Glomerular visceral epithelial cell (primary cell): ENCODE results near the gene CHCHD1.
A peak's percentile ranks its signal among the peaks of the same experiment; 100 is the strongest.
"Not testable (repeated sequence)": the region's sequence is repeated elsewhere in the genome, so short reads cannot be mapped to it uniquely, and the experiment has no call there.

Experiments
- DNase-seq: peaks from one replicate; pipeline ENCODE4 v3.0.0-alpha.2; 2016; ENCODE audit errors: extremely low spot score

The CHCHD1 gene

GRCh38 chr10:73813333-73813732 lies 31.5 kb downstream of the CHCHD1 start:
- no peak for DNase-seq

- DNase-seq, result no peak
These were observed 32.5 kb downstream of the CHCHD1 start for GRCh38 chr10:73814276-73814895.

DNA sequence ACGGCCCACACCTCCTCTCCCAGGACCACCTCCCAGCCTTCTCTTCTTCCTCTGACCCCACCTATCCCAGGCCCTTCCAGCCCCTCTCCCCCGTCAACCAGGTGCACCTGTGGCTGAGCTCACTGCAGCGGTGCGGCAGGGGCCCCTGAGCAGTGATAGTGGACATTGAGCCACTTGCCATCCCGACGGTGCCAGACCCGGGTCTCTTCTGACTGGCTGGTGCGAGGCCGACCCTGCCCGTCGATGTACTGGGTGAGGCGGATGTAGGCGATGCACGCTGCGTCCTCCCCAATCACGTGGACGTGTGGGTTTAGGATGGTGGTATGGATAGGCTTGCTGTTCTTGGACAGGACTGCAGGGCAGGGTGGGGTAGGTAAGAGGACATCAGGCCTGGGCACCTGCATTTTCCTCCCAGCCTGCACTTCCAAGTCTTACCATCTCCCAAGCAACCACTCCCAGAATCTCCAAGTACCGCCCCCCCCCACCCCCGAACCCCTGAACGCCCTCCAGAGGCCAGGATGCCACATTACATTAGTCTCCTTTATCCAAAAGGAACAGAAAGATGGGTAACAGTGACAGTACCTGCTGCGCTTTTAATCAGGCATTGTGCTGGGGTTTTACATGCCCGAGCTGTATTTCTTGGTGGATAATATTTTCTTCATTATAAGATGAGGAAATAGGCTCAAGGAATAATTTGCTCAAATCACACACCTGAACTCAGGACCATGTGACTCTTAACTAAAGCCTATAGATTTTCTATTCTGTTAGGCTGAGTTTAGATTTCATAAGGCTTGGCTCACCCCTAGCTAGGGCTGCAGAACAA lies 33.3 kb downstream of the CHCHD1 start:
- peak; percentile 32 for DNase-seq

GRCh38 chr10:73815719-73816030 lies 33.8 kb downstream of the CHCHD1 start:
- no peak for DNase-seq

- no peak for DNase-seq
These were observed 35.3 kb downstream of the CHCHD1 start for GRCh38 chr10:73816917-73817729.

DNA sequence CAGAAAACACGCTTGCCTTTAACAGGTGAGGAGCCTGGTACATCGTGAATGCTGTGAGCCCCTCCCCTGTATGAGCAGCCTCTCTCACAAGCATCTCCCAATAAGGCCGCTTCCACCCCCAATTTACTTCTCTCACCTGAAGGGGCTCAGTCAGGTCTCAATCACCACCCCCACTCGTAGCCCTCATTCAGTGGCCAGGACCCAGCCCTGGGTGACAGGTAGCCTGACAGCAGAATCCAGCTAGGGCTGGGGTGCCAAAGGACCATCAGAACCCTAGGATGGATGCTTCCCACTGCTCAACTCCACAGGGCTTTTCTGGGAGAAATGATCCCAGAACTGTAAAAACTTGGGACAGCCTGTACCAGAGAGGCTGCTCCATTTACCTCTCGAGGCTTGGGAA lies 36.0 kb downstream of the CHCHD1 start:
- DNase-seq, result no peak

GRCh38 chr10:73818402-73818801 lies 36.6 kb downstream of the CHCHD1 start:
- DNase-seq, result no peak

- DNase-seq, result no peak
These were observed 37.2 kb downstream of the CHCHD1 start for GRCh38 chr10:73819081-73819480.

GRCh38 chr10:73819513-73820093 lies 37.8 kb downstream of the CHCHD1 start:
- DNase-seq, result no peak

GRCh38 chr10:73823391-73823790 lies 41.5 kb downstream of the CHCHD1 start:
- no peak for DNase-seq

DNA sequence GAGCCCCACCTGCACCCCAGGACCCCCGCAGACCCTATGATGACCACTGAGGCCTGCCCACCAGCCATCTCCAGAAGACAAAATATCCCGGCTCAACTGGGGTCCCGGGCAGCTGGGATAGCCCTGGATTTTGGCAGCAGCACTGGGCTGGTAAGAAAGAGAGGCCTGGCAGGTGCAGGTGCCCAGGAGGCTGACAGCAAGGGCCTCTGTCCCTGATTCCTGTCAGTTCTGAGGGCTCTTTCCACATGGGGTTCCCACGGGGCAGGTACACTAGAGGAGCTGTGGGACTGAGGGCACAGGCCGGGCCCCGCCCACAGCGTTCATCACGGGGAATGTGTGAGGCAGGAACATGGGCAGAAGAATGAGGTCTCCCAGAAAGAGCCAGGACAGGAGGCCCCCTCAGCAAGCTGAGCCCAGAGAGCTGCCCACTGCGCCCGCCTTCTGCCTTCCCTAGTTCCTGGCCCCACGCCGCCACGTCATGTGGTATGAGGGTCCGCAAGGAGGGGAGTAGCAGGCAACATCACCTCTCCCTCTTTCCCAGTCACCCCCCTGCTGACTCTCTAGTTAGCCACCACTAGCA lies 42.4 kb downstream of the CHCHD1 start:
- no peak for DNase-seq

DNA sequence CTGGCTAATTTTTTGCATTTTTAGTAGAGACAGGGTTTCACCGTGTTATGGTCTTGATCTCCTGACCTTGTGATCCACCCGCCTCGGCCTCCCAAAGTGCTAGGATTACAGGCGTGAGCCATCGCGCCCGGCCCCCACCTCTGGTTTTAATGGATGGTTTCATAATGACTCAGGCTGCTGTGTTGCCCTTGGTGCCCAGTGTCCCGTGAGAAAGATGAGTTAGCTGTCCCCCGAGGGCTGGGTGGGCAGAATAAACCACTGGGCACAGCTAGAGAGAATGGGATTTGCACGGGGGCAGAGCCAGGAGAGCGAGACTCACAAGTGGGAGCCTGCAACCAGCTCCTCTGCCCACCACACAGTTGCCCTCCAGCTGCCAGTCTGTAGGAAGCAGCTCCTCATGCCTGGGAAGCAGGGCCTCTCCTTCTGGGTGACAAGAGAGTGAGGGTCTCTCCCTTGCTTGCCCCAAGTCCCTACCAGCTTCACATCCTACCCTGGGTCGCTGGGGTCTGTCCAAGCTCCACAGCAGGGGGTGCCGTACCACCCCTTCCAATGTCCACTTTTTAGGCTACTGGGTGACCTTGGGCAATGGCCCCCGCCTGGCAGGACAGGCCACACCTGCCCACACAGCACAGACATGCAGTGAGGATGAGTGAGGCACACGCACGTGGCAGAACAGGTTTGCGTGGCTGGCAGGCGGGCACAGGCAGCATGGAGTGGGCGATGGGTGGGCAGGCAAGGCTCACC lies 45.7 kb downstream of the CHCHD1 start:
- DNase-seq, result peak; percentile 90

- DNase-seq, result peak; percentile 41
These were observed 46.3 kb downstream of the CHCHD1 start for GRCh38 chr10:73828161-73828560.

DNA sequence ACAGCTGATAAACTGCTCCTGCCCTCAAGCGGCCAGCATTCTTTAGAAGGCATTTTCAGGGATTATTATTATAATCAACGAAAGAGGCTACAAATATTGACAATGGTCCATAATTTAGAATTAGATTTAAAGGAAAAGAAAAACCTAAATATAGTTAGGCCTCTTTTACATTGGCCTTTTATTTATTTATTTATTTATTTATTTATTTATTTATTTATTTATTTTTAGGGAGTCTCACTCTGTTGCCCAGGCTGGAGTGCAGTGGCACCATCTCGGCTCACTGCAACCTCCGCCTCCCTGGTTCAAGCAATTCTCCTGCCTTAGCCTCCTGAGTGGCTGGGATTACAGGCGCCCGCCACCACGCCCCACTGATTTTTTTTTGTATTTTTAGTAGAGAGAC lies 47.2 kb downstream of the CHCHD1 start:
- DNase-seq, result not testable (repeated sequence)
